GM12872 (cell line): ENCODE data around the gene RNASE13.
A peak's percentile ranks its signal among the peaks of the same experiment; 100 is the strongest.

Experiments used
- CTCF ChIP-seq: IDR thresholded peaks from 3 replicates; pipeline ENCODE4 v1.5.1; 2011; ENCODE audit warnings: low read depth, mild to moderate bottlenecking, low read length, moderate library complexity; ENCODE audit not compliant: insufficient read depth

The RNASE13 gene

GRCh38 chr14:21043974-21044618 is 9.5 kb upstream of the RNASE13 start:
- no peak for TF ChIP-seq CTCF

GRCh38 chr14:21043387-21043973 is 8.9 kb upstream of the RNASE13 start:
- no peak for TF ChIP-seq CTCF

GRCh38 chr14:21042918-21043317 is 8.3 kb upstream of the RNASE13 start:
- no peak for TF ChIP-seq CTCF

- TF ChIP-seq CTCF, result no peak
Observed at GRCh38 chr14:21041676-21042433, 7.2 kb upstream of the RNASE13 start, which contains the start of gene RNASE7. Gene RNASE7, plus strand, starts transcription at chr14:21042362. Its CDS starts 631 bp downstream, at chr14:21042993.

GRCh38 chr14:21040370-21040925 is 5.8 kb upstream of the RNASE13 start:
- TF ChIP-seq CTCF, result no peak

GRCh38 chr14:21039585-21040369 is 5.2 kb upstream of the RNASE13 start:
- peak; percentile 58 for TF ChIP-seq CTCF
